C1 segment of cervical spinal cord (tissue), 14 donors: ENCODE results near the gene LTBP1.
A peak's percentile ranks its signal among the peaks of the same experiment; 100 is the strongest.

Experiments
- DNase-seq, 14 donors: peaks; one replicate each; lab custom pipeline; 2025; lab: John Stamatoyannopoulos, UW

The LTBP1 gene

GRCh38 chr2:33267043-33267442, 320.3 kb downstream of the LTBP1 start:
- no peak for DNase-seq

DNA sequence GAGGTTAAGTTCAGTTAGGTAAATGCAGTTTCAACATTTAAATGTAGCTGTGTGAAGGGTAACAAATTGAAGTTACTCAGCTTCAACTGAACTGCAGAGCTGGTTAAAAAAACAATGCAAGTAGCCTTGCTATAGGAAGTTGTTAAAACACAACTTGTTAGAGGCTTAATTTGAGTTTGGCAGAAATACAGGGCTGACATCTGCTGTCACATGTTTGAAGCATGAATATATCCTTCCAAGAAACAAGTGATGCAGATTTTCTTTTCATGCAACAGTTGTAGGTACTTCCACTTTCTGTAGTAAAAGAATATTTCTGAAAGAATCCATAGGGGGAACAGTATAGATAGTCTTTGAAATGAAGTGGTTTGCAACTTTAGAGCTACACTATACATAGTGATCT, 321.0 kb downstream of the LTBP1 start:
- no peak for DNase-seq

DNA sequence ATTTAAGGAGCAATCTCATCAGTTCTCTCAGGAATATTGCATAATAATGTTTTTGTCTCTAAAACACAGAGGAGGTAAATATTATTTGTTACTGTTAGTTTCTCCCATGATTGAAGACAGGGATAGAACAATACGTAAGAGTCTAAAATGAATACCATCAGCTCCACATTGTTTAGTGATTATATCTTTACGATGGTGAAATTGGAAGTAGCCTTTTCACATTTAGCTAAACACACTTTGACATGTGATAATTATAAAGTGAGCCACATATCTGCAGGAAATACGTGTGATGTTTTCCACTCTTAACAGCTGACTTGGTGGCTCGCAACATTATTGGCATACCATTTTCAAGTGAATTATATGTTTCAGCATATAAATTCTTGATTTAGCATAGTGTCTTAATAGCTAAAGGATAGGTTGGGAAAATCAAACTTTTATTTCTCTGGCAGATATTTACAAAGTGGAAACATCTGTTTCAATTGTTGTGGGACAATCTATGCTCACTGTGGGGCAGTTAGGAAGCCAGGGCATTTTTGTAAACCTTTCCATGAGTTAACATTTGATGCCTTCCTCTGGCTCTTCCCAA, 321.6 kb downstream of the LTBP1 start:
- no peak for DNase-seq

DNA sequence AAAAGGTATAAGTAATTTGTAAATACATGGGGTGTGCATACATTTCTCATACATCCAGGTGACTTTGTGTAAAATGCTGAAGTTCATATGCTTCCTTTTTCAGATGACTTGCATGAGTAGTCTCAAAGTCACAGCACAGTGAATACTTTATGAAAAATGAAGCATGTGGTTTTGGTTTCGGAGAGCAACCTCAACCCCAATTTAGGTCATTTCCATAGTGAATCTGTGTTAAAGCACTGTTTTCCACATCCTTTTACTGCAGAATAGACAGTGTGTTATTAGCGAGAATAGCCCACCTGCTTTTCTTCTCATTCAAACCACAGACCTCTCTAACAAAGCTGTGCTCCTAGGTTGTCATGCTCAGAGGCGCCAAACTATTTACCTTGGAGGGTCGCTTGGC, 325.2 kb downstream of the LTBP1 start:
- DNase-seq, result no peak

DNA sequence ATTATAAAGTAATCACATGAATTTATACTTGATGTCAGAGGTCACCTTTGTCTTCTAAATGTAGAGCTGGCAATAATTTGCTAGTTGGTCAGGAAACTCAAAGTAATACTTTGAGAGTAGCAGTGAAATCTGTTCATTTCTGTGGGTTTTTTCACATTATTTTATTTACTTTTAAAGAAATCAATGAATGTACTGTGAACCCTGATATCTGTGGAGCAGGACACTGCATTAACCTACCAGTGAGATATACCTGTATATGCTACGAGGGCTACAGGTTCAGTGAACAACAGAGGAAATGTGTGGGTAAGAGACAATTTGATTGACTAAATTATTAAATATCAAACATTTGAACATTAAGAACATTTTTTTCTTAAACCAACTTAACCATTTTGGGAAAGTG, 326.7 kb downstream of the LTBP1 start:
- no peak for DNase-seq

- no peak for DNase-seq
These were observed 327.8 kb downstream of the LTBP1 start for GRCh38 chr2:33274524-33274923.

GRCh38 chr2:33275689-33276444, 329.1 kb downstream of the LTBP1 start:
- no peak for DNase-seq

DNA sequence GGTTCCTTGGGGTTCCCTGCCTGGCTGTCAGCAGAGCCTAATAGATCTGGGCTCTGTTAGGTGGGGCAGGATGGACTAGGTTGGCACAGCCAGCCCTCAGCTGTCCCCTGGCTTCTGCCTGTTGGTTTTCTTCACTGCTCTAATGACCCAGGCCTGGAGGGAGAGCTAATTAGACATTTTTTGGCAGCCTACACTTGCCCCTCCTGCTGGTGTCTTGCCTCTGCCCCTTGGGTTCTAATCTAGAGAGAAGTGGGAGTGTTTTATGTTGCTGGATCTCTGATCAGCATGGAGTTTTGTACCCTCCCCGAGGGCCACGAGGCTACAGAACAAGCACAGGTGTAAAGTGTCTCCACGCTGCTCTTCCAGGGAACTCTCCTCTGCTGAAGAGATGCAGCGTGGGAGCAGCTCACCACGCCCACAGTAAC, 330.3 kb downstream of the LTBP1 start:
- peak in 1 of 14 donors; percentile 1 for DNase-seq

- DNase-seq, result no peak
These were observed 331.6 kb downstream of the LTBP1 start for GRCh38 chr2:33278245-33278943.

DNA sequence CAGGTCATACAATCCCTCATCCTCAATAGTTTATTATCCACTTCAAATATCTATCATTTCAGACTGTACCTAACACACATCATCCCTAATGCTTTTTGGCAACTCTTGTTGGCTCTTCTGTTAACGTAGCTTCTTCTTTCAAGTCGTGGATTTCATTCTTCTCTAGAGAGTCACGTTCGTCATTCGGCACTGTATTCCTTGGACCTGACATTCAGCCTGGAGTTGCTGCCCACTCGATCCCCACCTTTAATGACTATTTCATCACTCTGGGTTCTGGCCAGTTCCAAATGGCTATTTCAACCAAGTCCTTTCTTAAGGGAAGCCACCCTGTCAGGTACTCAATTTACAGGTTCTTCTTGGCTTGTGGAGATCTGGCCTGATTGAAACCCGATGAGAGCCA, 337.5 kb downstream of the LTBP1 start:
- DNase-seq, result no peak

DNA sequence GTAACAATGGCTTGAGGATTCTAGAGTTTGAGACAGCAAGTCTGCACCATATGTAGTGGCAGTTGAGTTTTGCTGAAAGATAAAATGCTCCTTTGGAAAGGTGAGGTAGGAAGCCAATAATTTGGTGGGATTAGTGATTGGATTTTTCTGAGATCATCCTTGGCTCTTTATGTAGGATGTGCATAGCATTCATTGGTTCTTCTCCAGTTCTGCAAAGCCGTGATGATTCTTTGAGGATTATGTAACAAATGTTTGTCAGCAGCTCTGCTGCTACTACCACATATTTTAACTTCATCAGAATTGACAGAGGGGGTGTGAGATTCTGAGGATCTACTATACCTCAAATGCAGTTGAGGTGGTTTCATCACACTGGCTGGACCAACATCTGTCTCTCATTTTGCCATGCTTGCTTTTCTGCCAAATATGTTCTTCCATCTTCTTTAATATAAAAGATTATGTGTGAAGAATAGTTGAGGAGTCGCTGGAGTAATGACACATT, 340.8 kb downstream of the LTBP1 start:
- no peak for DNase-seq

DNA sequence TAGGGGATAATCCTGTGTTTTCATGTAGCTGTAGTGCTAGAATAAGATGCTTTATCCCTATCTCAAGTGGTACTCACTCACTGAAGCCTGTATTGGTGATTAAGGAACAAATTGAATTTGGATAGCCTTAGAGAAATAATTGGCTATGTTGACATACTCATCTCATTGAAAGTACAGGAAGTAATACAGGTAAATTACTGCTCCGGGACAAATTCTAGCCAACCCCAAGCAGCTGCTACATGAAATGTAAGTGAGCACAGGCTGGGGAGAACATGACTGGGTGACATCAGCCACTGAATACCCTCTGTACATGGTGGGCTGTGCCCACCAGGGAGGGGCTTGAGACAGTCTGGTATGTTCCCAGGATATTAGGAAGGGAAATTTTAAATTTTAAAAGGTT, 341.3 kb downstream of the LTBP1 start:
- no peak for DNase-seq

DNA sequence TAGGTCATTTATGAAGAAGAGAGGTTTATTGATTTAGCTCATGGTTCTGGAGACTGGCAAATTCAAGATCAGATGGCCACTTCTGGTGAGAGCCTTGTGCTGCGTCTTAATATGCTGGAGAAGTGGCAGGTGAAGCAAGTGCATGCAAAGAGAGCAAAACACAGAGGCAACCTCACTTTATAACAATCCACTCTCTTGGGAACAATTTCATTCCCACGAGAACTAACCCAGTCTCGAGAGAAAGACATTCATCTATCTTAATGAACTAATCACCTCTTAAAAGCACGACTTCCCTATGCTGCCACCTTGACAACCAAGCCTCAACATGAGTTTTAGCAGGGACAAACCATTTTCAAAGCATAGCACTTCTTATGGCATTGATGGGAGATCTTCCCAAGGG, 343.2 kb downstream of the LTBP1 start:
- no peak for DNase-seq

DNA sequence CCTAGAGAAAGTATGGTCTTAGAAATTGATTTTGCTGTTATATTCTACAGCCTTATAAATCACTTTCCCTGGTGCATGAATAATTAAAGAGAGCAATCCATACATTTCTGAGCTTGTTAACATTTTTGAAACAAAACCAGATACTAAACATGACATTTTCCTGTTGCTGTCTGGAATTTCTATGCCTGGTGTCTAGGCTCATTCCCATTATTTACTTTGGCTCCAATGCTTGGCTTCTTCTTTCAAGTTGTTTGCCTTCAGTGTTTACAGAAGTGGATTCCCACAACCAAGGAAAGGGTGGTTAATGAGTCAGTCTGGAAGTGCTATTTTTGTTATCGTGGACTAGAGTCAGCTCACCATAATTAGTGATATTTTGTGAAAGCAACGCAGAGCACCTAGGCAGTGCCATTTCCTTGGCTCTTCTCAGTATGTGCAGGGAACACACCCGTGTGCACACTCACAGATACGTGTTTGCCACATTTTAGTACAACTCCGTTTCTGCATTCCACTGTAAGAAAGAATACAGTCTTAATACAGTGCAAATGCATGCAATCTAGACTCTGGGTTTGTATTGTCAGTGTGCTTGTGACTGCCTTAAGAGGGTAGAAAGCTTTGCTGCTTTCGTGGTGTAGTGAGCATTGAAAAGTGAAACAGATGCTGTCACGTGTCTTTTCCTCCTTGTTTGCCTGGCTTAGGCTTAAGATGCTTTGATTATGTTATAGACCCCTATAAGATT, 344.7 kb downstream of the LTBP1 start:
- DNase-seq, result no peak

- DNase-seq, result no peak
These were observed 345.3 kb downstream of the LTBP1 start for GRCh38 chr2:33292063-33292462.

GRCh38 chr2:33292981-33293595, 346.3 kb downstream of the LTBP1 start:
- DNase-seq, result no peak

DNA sequence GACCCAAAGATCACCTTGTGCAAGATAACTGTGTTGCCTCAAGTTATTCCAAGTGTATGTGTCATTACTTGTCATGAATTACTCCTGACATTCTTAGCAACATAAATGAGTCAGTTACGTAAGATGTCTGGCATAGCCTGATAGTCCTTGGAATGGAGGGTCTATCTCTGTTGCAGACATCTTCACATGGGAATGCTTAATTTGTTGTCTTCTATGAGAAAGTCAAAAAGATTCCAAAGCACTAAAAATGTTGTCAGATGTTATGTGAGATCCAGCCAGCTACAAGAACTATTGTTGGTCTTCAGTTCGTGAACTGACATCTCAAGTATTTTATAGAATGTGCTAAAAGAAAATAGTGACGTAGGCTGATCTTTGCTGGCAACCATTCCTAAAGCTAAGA, 351.5 kb downstream of the LTBP1 start:
- no peak for DNase-seq

DNA sequence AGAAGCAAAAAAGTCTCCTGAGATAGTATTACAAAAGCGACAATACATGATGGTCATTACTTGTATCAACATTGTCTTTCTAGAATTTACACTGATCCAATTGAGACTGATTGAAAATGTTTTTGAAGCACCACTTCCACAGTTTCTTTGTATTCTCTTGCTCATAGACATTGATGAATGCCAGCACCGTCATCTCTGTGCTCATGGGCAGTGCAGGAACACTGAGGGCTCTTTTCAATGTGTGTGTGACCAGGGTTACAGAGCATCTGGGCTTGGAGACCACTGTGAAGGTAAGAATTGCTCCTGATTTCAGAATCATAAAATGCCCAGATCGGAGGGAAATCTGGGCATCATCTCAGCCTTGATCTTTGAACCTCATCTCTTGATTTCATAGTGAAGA, 354.6 kb downstream of the LTBP1 start:
- no peak for DNase-seq

DNA sequence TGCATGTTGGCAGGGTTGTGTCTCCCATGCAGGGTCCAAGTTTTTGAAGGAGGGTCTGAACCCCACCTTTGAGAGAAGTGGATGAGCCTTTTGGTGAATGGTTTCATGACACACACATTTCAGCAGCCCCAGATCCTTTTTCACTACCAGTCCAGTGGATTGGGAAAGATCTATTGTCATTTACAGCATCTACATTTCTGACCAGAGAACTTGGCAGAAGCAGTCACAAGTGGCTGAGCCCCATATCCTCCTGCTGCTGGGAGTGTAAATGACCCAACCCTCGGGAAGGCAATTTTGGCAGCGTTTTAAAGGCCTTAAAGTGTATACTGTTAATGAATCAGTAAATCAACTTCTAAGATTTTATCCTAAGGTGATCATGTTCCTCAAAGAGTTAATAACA, 355.6 kb downstream of the LTBP1 start:
- no peak for DNase-seq

DNA sequence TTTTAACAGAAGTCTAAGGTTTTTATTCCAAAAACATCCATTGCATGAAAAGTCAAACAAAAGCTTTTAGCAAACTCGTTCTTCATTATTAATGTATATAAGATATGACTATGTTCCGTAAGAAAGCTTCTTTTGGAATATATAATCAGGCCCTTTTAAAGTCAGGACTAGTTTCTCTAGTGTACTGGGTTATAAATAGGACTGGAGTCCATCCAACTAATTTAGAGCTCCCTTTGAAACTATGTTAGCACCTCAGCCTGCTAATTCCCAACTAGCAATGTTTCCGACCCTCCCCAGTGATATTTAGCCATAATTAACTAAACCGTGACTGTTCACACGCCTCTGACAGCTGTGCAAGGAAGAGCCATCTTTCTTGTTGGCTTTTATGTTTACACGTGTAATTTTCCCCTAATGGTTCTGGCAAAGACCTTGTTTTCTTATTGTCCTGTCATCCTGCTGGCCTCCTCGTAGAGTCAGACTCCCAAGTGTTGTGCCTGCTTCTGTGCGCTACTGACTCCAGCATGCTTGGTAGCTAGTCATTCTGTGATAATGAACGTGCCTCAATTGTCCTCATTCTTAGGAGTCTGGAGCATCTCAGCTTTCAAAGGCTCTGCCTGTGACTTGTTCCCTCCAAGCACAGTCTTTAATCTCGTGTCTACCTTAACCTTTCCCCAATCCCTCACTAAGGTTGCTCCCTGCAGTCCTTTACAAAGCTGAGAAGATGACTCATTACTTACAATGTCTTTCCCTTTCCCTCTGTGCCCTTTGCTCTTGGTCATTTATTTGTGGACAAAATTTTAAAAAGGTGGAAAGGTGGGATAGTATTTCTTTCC, 357.5 kb downstream of the LTBP1 start:
- DNase-seq, result no peak
